Measurements from ENCODE around the gene TSC22D4.

DNA sequence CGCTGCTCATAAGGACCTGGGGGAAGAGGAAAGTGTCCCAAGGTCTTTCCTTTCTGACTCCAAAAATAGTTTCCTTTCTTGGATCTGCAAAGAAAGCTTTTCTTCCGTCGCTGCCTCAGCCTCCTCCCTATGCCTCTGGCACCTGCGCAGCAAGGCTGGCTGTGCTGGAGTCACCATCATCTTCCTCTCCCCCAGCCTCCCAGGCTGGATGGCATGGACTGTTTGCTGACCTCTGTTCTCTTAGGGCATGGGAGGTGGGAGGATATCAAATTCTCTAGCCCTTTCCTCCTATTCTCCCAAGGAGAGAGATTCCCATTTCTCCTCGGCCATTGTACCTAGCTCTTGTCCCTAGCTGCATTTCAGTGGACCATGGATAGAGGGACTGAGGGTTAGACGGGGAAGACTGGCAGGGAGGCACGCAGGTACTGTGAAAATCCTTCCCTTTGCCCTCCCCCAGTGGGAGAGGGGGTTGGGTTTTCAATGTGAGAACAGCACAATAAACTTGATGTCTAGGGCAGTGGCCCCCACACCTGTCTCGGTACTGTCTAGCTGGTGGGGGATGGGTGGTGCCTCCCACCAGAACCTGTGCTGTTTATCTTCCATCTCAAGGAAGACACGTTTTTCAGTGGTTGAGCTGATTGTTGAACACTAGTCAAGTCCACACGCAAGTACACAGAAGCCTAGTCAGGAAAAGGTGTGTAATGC, 45.3 kb downstream of the TSC22D4 start:
- TF ChIP-seq CTCF (IDR thresholded peaks at IDR 0.05) = no peak
- no peak for TF ChIP-seq POLR2A (IDR thresholded peaks at IDR 0.05)
